K562 (cell line): ENCODE results near the gene KIAA0513. TPM values are rescaled to one million over a fixed set of nuclear protein-coding genes. Genes with fewer than 3 reads are reported as not detected.

ENCODE experiments used
- CHD2 ChIP-seq: IDR thresholded peaks from 2 replicates; pipeline ENCODE4 v1.6.1; 2011; ENCODE audit warnings: low read depth, low read length
- MTA2 ChIP-seq: fragments of 450-650 bp; IDR thresholded peaks from 2 replicates; pipeline ENCODE4 v1.6.1; 2016; ENCODE audit warnings: low read depth
- NFE2 ChIP-seq: IDR thresholded peaks from 2 replicates; pipeline ENCODE4 v1.6.1; 2014; ENCODE audit warnings: antibody characterized with exemption, low read depth
- NR2C2 ChIP-seq, 2 experiments: fragments of 200-800 bp in 1 of 2; sonication (Bioruptor generic) in 1 of 2; sonication (generic) in 1 of 2; formaldehyde crosslinking in 1 of 2; IDR thresholded peaks; 2 replicates each; pipeline versions ENCODE4 v1.6.1 to v1.8.0; 2016 to 2022; ENCODE audit warnings: mild to moderate bottlenecking in 1 of 2, missing compliant biosample characterization in 1 of 2, missing genetic modification characterization in 1 of 2, missing genetic modification reagents in 1 of 2
- POLR2A ChIP-seq: fragments of 450-650 bp; conservative IDR thresholded peaks from 2 replicates; pipeline ENCODE4 v1.6.1; 2016
- STAT5A ChIP-seq: IDR thresholded peaks from 2 replicates; pipeline ENCODE4 v1.6.1; 2012; ENCODE audit warnings: low read length, inconsistent platforms, borderline replicate concordance
- TCF3 ChIP-seq: sonication (generic); formaldehyde crosslinking; IDR thresholded peaks from 2 replicates; pipeline ENCODE4 v1.4.0; 2020; ENCODE audit warnings: mild to moderate bottlenecking, missing genetic modification reagents
- THRB ChIP-seq: fragments of 450-650 bp; formaldehyde crosslinking; conservative IDR thresholded peaks from 2 replicates; pipeline ENCODE4 v1.4.0; 2022; ENCODE audit warnings: mild to moderate bottlenecking, missing genetic modification characterization
- ZBED1 ChIP-seq: IDR thresholded peaks from 2 replicates; pipeline ENCODE4 v1.6.1; 2014
- ZNF140 ChIP-seq: fragments of 250-450 bp; sonication (Bioruptor Pico); IDR thresholded peaks from 2 replicates; pipeline ENCODE4 v1.8.0; 2021; ENCODE audit warnings: moderate library complexity, mild to moderate bottlenecking, inconsistent platforms
- ZNF384 ChIP-seq: IDR thresholded peaks from 2 replicates; pipeline ENCODE4 v1.6.1; 2012; ENCODE audit warnings: low read depth, low read length, improper control_type of control experiment
- ZNF75A ChIP-seq: fragments of 450-650 bp; formaldehyde crosslinking; IDR thresholded peaks from 2 replicates; pipeline ENCODE4 v1.4.0; 2020; ENCODE audit warnings: mild to moderate bottlenecking
- ZNF778 ChIP-seq: fragments of 450-650 bp; formaldehyde crosslinking; IDR thresholded peaks from 2 replicates; pipeline ENCODE4 v1.4.0; 2020; ENCODE audit warnings: mild to moderate bottlenecking, moderate library complexity
- polyA plus RNA-seq, 8 experiments: library from polyadenylated mRNA; depleted of rRNA in 4 of 8; stranded (reverse) in 5 of 8; unstranded in 3 of 8; fragments of >200 nt; fragmentation: Nextera tagmentation in 2 of 8; fragmentation: Illumina TruSeq in 1 of 8; extraction: Ambion mirVana in 2 of 8; extraction: Trizol in 1 of 8; gene quantifications; 2 replicates each; pipeline versions ENCODE4 v1.2.1 to v1.2.3, GENCODE V29; 2011 to 2014; ENCODE audit warnings: inconsistent platforms in 1 of 8, missing spikeins in 1 of 8
- total RNA-seq, 7 experiments: library from RNA; depleted of rRNA in 6 of 7; stranded (reverse); fragments of >200 nt in 6 of 7; fragmentation: Illumina TruSeq in 2 of 7; extraction: Trizol in 2 of 7; gene quantifications; 2 replicates each; pipeline versions ENCODE4 v1.2.1 to v1.2.3, GENCODE V29; 2011 to 2021; ENCODE audit warnings: low replicate concordance in 1 of 7
- TF ChIP-seq, protein P1 (sequence below): sonication (generic); formaldehyde crosslinking; IDR thresholded peaks from 2 replicates; pipeline ENCODE4 v1.8.0; 2022; ENCODE audit warnings: mild to moderate bottlenecking, missing genetic modification reagents
- TF ChIP-seq, protein P2 (sequence below): fragments of 250-450 bp; sonication (Bioruptor Pico); IDR thresholded peaks from 2 replicates; pipeline ENCODE4 v1.4.0; 2020; ENCODE audit warnings: mild to moderate bottlenecking

The KIAA0513 gene
- total and polyA plus RNA-seq, 9 of the 15 experiments (the other 6 are each of a cell fraction or from before 2014, with no cell fraction given) = 0.18 to 13.7 (median 10.2) TPM

DNA sequence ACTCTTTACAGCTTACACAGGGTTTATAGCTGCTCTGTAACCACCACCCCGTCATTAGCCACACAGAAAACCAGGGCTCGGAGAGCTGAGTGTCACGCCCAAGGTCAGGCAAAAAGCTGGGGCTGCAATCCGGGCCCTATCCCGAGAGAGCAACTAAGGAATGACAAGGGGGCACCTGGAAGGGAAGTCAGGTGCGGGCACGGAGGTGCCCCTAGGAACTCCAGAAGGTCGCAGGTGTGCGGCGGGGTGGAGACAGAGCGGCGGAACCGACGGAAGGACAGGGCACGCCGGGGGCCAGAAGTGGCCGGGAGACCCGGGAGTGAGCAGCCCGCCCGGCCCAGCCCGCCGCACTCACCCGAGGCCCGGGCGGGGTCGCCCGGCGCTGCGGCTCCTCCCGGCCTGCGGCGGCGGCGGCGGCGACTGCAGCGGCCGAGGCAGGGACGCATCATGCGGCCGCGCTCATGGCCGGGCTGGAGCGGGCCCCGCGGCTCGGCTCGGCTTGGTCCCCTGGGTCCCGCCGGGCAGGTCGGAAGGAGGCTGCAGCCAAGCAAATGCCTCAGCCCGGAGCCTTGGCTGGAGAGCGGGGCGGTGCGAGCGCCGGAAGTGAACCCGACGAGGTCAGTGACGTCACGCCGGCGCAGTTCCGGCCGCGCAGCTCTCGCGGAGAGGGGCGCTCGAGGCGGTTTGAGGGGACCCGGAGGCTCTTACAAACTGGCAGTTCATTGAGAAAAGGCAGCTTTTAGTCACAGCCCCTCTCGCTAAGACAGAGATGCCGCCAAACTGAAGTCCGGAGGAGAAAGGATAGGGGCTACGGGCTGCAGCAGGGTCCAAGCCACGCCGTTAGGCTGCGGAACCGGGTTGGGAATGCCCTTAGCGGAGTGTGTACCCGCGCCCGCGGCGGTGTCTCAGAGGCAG is 16.4 kb upstream of the KIAA0513 start, which contains the start of gene ZDHHC7 (continued):
- TF ChIP-seq NR2C2 (CRISPR knock-in tag; IDR thresholded peaks at IDR 0.05) = peak; percentile 97
- TF ChIP-seq NR2C2 (tag; IDR thresholded peaks at IDR 0.05) = peak; percentile 100
- TF ChIP-seq CHD2 = peak; percentile 69
- peak; percentile 65 for TF ChIP-seq ZNF75A (CRISPR knock-in tag)
- TF ChIP-seq POLR2A = peak; percentile 99
- TF ChIP-seq ZNF384 = 0 out of 2 replicates have a peak, but pooled peaks have one; percentile 22
- TF ChIP-seq ZNF140 (CRISPR knock-in tag) = 0 out of 2 replicates have a peak, but pooled peaks have one; percentile 17
- TF ChIP-seq ZBED1 = no peak; the same call in 1 of the 2 replicates
- 0 out of 2 replicates have a peak, but pooled peaks have one; percentile 2 for TF ChIP-seq NFE2
- no peak for TF ChIP-seq STAT5A
- peak; percentile 42; the same call in 1 of the 2 replicates for TF ChIP-seq TCF3 (CRISPR knock-in tag)
- TF ChIP-seq, protein P1, sequence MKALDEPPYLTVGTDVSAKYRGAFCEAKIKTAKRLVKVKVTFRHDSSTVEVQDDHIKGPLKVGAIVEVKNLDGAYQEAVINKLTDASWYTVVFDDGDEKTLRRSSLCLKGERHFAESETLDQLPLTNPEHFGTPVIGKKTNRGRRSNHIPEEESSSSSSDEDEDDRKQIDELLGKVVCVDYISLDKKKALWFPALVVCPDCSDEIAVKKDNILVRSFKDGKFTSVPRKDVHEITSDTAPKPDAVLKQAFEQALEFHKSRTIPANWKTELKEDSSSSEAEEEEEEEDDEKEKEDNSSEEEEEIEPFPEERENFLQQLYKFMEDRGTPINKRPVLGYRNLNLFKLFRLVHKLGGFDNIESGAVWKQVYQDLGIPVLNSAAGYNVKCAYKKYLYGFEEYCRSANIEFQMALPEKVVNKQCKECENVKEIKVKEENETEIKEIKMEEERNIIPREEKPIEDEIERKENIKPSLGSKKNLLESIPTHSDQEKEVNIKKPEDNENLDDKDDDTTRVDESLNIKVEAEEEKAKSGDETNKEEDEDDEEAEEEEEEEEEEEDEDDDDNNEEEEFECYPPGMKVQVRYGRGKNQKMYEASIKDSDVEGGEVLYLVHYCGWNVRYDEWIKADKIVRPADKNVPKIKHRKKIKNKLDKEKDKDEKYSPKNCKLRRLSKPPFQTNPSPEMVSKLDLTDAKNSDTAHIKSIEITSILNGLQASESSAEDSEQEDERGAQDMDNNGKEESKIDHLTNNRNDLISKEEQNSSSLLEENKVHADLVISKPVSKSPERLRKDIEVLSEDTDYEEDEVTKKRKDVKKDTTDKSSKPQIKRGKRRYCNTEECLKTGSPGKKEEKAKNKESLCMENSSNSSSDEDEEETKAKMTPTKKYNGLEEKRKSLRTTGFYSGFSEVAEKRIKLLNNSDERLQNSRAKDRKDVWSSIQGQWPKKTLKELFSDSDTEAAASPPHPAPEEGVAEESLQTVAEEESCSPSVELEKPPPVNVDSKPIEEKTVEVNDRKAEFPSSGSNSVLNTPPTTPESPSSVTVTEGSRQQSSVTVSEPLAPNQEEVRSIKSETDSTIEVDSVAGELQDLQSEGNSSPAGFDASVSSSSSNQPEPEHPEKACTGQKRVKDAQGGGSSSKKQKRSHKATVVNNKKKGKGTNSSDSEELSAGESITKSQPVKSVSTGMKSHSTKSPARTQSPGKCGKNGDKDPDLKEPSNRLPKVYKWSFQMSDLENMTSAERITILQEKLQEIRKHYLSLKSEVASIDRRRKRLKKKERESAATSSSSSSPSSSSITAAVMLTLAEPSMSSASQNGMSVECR (CRISPR knock-in tag) = peak; percentile 59
- TF ChIP-seq, protein P2, sequence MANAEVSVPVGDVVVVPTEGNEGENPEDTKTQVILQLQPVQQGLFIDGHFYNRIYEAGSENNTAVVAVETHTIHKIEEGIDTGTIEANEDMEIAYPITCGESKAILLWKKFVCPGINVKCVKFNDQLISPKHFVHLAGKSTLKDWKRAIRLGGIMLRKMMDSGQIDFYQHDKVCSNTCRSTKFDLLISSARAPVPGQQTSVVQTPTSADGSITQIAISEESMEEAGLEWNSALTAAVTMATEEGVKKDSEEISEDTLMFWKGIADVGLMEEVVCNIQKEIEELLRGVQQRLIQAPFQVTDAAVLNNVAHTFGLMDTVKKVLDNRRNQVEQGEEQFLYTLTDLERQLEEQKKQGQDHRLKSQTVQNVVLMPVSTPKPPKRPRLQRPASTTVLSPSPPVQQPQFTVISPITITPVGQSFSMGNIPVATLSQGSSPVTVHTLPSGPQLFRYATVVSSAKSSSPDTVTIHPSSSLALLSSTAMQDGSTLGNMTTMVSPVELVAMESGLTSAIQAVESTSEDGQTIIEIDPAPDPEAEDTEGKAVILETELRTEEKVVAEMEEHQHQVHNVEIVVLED (CRISPR knock-in tag) = peak; percentile 63
- no peak for TF ChIP-seq ZNF778 (CRISPR knock-in tag)
- TF ChIP-seq MTA2 = peak; percentile 47
- peak; percentile 78; the same call in 1 of the 2 replicates for TF ChIP-seq THRB (CRISPR knock-in tag)
